Measurements from ENCODE around the gene ZHX3. TPM values are rescaled to one million over a fixed set of nuclear protein-coding genes. Genes with fewer than 3 reads are reported as not detected.
A peak's percentile ranks its signal among the peaks of the same experiment; 100 is the strongest.

Gene ZHX3
- polyA plus RNA-seq, 2 donors, result 6.6 to 9.6 TPM

GRCh38 chr20:41174373-41174772 lies 143.2 kb downstream of the ZHX3 start:
- Histone ChIP-seq H3K27ac (ENCODE audit: low read depth in 2 of 2, low read length in 1 of 2) (peak overlapping the region; percentile 48 to 52), H3K9me3 (ENCODE audit: control insufficient read depth in 2 of 2, insufficient read depth in 1 of 2, low read depth in 1 of 2, low read length in 1 of 2) (no peaks in the 10 kb centered on the region), H3K4me1 (ENCODE audit: control insufficient read depth in 2 of 2, insufficient read depth in 2 of 2, low read length in 1 of 2) (peaks cover 2 to 14% of the 10 kb centered on the region in 2 donors), H3K4me3 (ENCODE audit: low read depth in 1 of 2, low read length in 2 of 2) (no peak overlapping the region), H3K27me3 (ENCODE audit: control insufficient read depth in 1 of 2, insufficient read depth in 2 of 2, low read length in 2 of 2) (no peaks in the 10 kb centered on the region), H3K36me3 (ENCODE audit: control insufficient read depth in 2 of 2, insufficient read depth in 2 of 2, low read length in 1 of 2) (peaks cover 7 to 36% of the 10 kb centered on the region in 2 donors)
- 96 to 97% methylated on average over 10 of the region's 10 CpGs for WGBS, 2 donors

- no peaks in the 10 kb centered on the region for H3K9me3 ChIP-seq (ENCODE audit: control insufficient read depth in 2 of 2, insufficient read depth in 1 of 2, low read depth in 1 of 2, low read length in 1 of 2)
- WGBS, 2 donors, result 92 to 94% methylated on average over 13 of the region's 13 CpGs
- H3K4me1 ChIP-seq (ENCODE audit: control insufficient read depth in 2 of 2, insufficient read depth in 2 of 2, low read length in 1 of 2), result peaks cover 2 to 12% of the 10 kb centered on the region in 2 donors
- H3K36me3 ChIP-seq (ENCODE audit: control insufficient read depth in 2 of 2, insufficient read depth in 2 of 2, low read length in 1 of 2), result peaks cover 7 to 41% of the 10 kb centered on the region in 2 donors
- peak overlapping the region; percentile 48 to 52 for H3K27ac ChIP-seq (ENCODE audit: low read depth in 2 of 2, low read length in 1 of 2)
- no peaks in the 10 kb centered on the region for H3K27me3 ChIP-seq (ENCODE audit: control insufficient read depth in 1 of 2, insufficient read depth in 2 of 2, low read length in 2 of 2)
- H3K4me3 ChIP-seq (ENCODE audit: low read depth in 1 of 2, low read length in 2 of 2), result no peak overlapping the region
Observed at GRCh38 chr20:41173791-41174341, 143.7 kb downstream of the ZHX3 start.

GRCh38 chr20:41173161-41173721 lies 144.3 kb downstream of the ZHX3 start:
- WGBS, 2 donors, result 15 to 25% methylated on average over 9 of the region's 9 CpGs
- Histone ChIP-seq H3K27ac (ENCODE audit: low read depth in 2 of 2, low read length in 1 of 2) (peak overlapping the region; percentile 48 to 52), H3K36me3 (ENCODE audit: control insufficient read depth in 2 of 2, insufficient read depth in 2 of 2, low read length in 1 of 2) (peaks cover 7 to 47% of the 10 kb centered on the region in 2 donors), H3K4me1 (ENCODE audit: control insufficient read depth in 2 of 2, insufficient read depth in 2 of 2, low read length in 1 of 2) (peaks cover 2 to 12% of the 10 kb centered on the region in 2 donors), H3K9me3 (ENCODE audit: control insufficient read depth in 2 of 2, insufficient read depth in 1 of 2, low read depth in 1 of 2, low read length in 1 of 2) (no peaks in the 10 kb centered on the region), H3K4me3 (ENCODE audit: low read depth in 1 of 2, low read length in 2 of 2) (no peak overlapping the region), H3K27me3 (ENCODE audit: control insufficient read depth in 1 of 2, insufficient read depth in 2 of 2, low read length in 2 of 2) (no peaks in the 10 kb centered on the region)

GRCh38 chr20:41172296-41173140 lies 145.0 kb downstream of the ZHX3 start:
- Histone ChIP-seq H3K36me3 (ENCODE audit: control insufficient read depth in 2 of 2, insufficient read depth in 2 of 2, low read length in 1 of 2) (peaks cover 7 to 53% of the 10 kb centered on the region in 2 donors), H3K4me3 (ENCODE audit: low read depth in 1 of 2, low read length in 2 of 2) (no peak overlapping the region), H3K9me3 (ENCODE audit: control insufficient read depth in 2 of 2, insufficient read depth in 1 of 2, low read depth in 1 of 2, low read length in 1 of 2) (no peaks in the 10 kb centered on the region), H3K27ac (ENCODE audit: low read depth in 2 of 2, low read length in 1 of 2) (peak overlapping the region; percentile 67 to 74), H3K4me1 (ENCODE audit: control insufficient read depth in 2 of 2, insufficient read depth in 2 of 2, low read length in 1 of 2) (peaks cover 2 to 12% of the 10 kb centered on the region in 2 donors), H3K27me3 (ENCODE audit: control insufficient read depth in 1 of 2, insufficient read depth in 2 of 2, low read length in 2 of 2) (no peaks in the 10 kb centered on the region)
- 51 to 60% methylated on average over 18 of the region's 18 CpGs for WGBS, 2 donors

GRCh38 chr20:41171736-41172295 lies 145.7 kb downstream of the ZHX3 start:
- 35 to 45% methylated on average over 3 of the region's 3 CpGs for WGBS, 2 donors
- Histone ChIP-seq H3K4me1 (ENCODE audit: control insufficient read depth in 2 of 2, insufficient read depth in 2 of 2, low read length in 1 of 2) (peaks cover 2 to 12% of the 10 kb centered on the region in 2 donors), H3K27me3 (ENCODE audit: control insufficient read depth in 1 of 2, insufficient read depth in 2 of 2, low read length in 2 of 2) (no peaks in the 10 kb centered on the region), H3K9me3 (ENCODE audit: control insufficient read depth in 2 of 2, insufficient read depth in 1 of 2, low read depth in 1 of 2, low read length in 1 of 2) (no peaks in the 10 kb centered on the region), H3K4me3 (ENCODE audit: low read depth in 1 of 2, low read length in 2 of 2) (no peak overlapping the region), H3K36me3 (ENCODE audit: control insufficient read depth in 2 of 2, insufficient read depth in 2 of 2, low read length in 1 of 2) (peaks cover 8 to 60% of the 10 kb centered on the region in 2 donors), H3K27ac (ENCODE audit: low read depth in 2 of 2, low read length in 1 of 2) (peak overlapping the region; percentile 67 to 74)

- WGBS, 2 donors, result 93 to 94% methylated on average over 6 of the region's 6 CpGs
- Histone ChIP-seq H3K4me3 (ENCODE audit: low read depth in 1 of 2, low read length in 2 of 2) (no peak overlapping the region), H3K9me3 (ENCODE audit: control insufficient read depth in 2 of 2, insufficient read depth in 1 of 2, low read depth in 1 of 2, low read length in 1 of 2) (no peaks in the 10 kb centered on the region), H3K27me3 (ENCODE audit: control insufficient read depth in 1 of 2, insufficient read depth in 2 of 2, low read length in 2 of 2) (no peaks in the 10 kb centered on the region), H3K27ac (ENCODE audit: low read depth in 2 of 2, low read length in 1 of 2) (peak overlapping the region in 1 of 2 donors; percentile 66), H3K4me1 (ENCODE audit: control insufficient read depth in 2 of 2, insufficient read depth in 2 of 2, low read length in 1 of 2) (peaks cover 2 to 12% of the 10 kb centered on the region in 2 donors), H3K36me3 (ENCODE audit: control insufficient read depth in 2 of 2, insufficient read depth in 2 of 2, low read length in 1 of 2) (peaks cover 9 to 73% of the 10 kb centered on the region in 2 donors)
Observed at GRCh38 chr20:41170386-41171105, 147.0 kb downstream of the ZHX3 start.

- Histone ChIP-seq H3K27me3 (ENCODE audit: control insufficient read depth in 1 of 2, insufficient read depth in 2 of 2, low read length in 2 of 2) (no peaks in the 10 kb centered on the region), H3K4me3 (ENCODE audit: low read depth in 1 of 2, low read length in 2 of 2) (no peak overlapping the region), H3K9me3 (ENCODE audit: control insufficient read depth in 2 of 2, insufficient read depth in 1 of 2, low read depth in 1 of 2, low read length in 1 of 2) (no peaks in the 10 kb centered on the region), H3K36me3 (ENCODE audit: control insufficient read depth in 2 of 2, insufficient read depth in 2 of 2, low read length in 1 of 2) (peaks cover 10 to 77% of the 10 kb centered on the region in 2 donors), H3K4me1 (ENCODE audit: control insufficient read depth in 2 of 2, insufficient read depth in 2 of 2, low read length in 1 of 2) (peaks cover 2 to 12% of the 10 kb centered on the region in 2 donors), H3K27ac (ENCODE audit: low read depth in 2 of 2, low read length in 1 of 2) (peak overlapping the region in 1 of 2 donors; percentile 66)
- 77 to 78% methylated on average over 14 of the region's 14 CpGs for WGBS, 2 donors
Observed at GRCh38 chr20:41169791-41170351, 147.7 kb downstream of the ZHX3 start.

- Histone ChIP-seq H3K9me3 (ENCODE audit: control insufficient read depth in 2 of 2, insufficient read depth in 1 of 2, low read depth in 1 of 2, low read length in 1 of 2) (no peaks in the 10 kb centered on the region), H3K36me3 (ENCODE audit: control insufficient read depth in 2 of 2, insufficient read depth in 2 of 2, low read length in 1 of 2) (peaks cover 11 to 74% of the 10 kb centered on the region in 2 donors), H3K4me3 (ENCODE audit: low read depth in 1 of 2, low read length in 2 of 2) (no peak overlapping the region), H3K4me1 (ENCODE audit: control insufficient read depth in 2 of 2, insufficient read depth in 2 of 2, low read length in 1 of 2) (peaks cover 2 to 12% of the 10 kb centered on the region in 2 donors), H3K27ac (ENCODE audit: low read depth in 2 of 2, low read length in 1 of 2) (peak overlapping the region in 1 of 2 donors; percentile 37), H3K27me3 (ENCODE audit: control insufficient read depth in 1 of 2, insufficient read depth in 2 of 2, low read length in 2 of 2) (no peaks in the 10 kb centered on the region)
- 83 to 90% methylated on average over 9 of the region's 9 CpGs for WGBS, 2 donors
Observed at GRCh38 chr20:41169162-41169690, 148.3 kb downstream of the ZHX3 start.
